Measurements from ENCODE around the gene APOL6.
"Not testable (repeated sequence)": the region's sequence is repeated elsewhere in the genome, so short reads cannot be mapped to it uniquely, and the experiment has no call there.

The APOL6 gene

DNA sequence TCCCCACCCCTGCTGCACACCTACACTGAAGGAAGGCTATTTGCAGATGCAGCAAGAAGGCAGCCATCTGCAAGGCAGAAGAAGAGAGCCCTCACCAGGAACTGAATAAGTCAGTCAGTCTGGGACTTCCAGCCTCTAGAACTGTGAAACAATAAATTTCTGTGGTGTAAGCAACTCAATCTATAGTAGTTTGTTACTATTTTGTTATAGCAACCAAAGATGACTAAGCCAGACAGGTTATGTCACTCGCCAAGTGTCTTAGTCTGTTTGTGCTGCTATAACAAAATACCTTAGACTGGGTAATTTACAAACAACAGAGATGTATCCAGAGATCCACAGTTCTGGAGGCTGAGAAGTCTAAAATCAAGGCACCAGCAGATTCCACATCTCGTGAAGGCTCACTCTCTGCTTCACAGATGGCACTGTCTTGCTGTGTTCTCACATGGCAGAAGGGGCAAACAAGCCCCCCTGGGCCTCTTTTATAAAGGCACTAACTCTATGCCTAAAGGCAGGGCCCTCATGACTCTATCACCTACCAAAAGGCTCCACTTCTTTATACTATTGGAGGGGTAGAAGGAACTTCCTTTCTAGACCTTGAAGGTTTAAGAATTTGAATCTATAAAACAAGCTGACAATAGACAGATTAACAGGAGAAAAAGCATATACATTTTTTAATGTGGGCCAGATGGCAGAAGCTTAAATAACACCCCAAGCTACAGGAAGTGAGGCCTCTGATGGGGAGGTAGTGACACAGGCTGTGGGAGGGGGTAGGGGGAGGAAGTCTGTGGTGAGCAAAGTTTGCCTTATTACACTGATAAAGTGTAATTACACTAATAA lies 12.3 kb downstream of the APOL6 start:
- FAIRE-seq, result no peak
- TF ChIP-seq POLR2A (IDR thresholded peaks at IDR 0.05; ENCODE audit: low read depth, low read length), result no peak
- DNase-seq (ENCODE audit: insufficient read length, low spot score), result no peak

DNA sequence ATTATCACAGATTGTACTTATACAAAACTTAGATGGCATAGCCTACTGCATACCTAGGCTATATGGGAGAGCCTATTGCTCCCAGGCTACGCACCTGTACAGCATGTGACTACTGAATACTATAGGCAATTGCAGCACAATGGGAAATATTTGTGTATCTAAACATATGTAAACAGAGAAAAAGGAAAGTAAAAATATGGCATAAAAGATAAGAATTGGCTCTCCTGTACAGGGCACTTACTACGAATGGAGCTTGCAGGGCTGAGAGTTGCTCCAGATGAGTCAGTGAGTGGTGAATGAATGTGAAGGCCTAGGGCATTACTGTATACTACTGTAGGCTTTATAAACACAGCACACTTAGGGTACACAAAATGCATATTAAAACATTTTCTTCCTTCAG lies 13.2 kb downstream of the APOL6 start:
- TF ChIP-seq POLR2A (IDR thresholded peaks at IDR 0.05; ENCODE audit: low read depth, low read length), result no peak
- DNase-seq (ENCODE audit: insufficient read length, low spot score), result no peak
- no peak for FAIRE-seq

DNA sequence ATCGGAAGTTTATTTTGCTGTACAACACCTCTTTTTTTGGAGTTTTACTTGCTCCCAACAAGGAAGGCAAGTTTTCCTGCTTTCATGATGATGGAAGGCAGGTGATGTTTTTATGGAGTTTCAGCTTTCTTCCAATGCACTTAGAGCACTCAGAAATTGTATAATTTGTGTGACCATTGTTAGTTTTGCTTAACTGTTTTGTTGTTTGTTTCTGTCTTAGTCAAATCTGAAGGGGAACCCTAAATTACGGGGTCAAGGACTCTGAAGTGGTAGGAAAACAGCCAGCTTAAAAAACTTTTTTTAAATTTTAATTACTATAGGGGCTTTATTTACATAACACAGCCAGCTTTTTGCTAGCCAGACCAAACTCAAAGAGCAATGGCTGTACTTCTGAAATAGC lies 14.7 kb downstream of the APOL6 start:
- DNase-seq (ENCODE audit: insufficient read length, low spot score) (no peak), FAIRE-seq (no peak)
- TF ChIP-seq POLR2A (IDR thresholded peaks at IDR 0.05; ENCODE audit: low read depth, low read length), result no peak

DNA sequence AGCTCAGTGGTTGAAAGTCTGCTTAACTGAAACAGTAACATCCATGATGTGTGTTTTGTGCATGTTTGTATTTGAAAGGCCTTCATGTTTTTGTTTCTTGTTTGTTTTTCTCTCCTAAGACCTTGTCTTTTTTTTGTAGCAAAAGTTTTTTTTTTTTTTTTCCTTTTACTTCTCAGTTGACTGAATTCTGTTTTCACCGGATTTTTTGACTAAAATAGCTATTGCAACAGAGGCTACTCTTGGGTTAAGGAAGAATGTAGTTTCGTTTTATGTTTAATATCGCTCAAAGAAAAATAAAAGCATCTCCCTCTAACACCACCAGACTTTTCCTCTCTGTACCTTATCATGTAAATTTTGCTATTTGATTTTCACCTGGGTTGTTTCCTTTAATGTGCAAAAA lies 15.1 kb downstream of the APOL6 start:
- DNase-seq (ENCODE audit: insufficient read length, low spot score), result no peak
- no peak for FAIRE-seq
- no peak for TF ChIP-seq POLR2A (IDR thresholded peaks at IDR 0.05; ENCODE audit: low read depth, low read length)

DNA sequence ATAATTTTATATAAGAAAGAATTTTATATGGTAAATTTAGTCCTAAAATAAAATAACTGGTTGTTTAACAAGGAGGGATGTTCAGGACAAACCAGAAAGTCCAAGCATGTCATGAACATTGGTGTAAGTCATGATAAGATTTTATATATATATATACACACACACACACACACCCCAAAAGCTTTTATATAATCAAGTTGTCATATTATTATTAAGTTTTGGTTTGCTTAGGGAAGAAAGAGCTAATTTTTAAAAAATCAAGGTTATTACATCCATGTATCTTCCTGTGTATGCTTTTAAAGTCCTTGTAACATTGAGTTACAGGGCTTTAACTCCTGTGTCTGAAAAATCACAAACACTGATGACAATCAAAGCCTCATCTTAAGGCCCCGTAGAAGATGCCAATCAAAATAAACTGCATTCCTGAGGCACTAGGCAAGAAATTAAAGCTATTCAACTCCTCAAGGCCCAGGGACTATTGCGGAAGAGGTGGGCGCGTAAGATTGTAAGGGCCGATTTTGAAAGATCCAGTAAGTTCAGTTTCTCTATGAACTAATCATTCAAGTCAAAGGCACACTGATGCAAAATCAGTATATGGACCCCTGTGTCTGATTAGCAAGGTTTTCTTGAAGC lies 16.8 kb downstream of the APOL6 start:
- FAIRE-seq, result no peak
- no peak for TF ChIP-seq POLR2A (IDR thresholded peaks at IDR 0.05; ENCODE audit: low read depth, low read length)
- no peak for DNase-seq (ENCODE audit: insufficient read length, low spot score)

DNA sequence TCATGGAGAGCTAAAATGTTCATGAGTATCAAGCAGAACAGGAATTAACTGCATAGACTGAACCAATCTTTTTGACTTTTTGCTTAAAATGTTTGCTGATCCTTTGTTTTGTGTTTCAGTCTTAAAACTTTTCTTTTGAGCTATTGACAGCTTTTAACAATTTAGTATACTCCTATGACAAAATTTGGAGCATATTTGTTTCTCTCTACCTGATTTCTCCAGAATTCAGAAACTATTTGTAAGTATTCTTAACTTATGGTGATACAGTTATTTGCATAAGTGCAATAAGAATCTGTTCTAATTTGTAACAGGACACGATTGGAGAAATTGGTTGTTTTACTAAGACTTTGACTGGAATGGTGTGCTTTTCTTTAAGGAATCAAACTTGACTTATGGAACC lies 18.5 kb downstream of the APOL6 start:
- FAIRE-seq; DNase-seq (ENCODE audit: insufficient read length, low spot score): not testable (repeated sequence)

DNA sequence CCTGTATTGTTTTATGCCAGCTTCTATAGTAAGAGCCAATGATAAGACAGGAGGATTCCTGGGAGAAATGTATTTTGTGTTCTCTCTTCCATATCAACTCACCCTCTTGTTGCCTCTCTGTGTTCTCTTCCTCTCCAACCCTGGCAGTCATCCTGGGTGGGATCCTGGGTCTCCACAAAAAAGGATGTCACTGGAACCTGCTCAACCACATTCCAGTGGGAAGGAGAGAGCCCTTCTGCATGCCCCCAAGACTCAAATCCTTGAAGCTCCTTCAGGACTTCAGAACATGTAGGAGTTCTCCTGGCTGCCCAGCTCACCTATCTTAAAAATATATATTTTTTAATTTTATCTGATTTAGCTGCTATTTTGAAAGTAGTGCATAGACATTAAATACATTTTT lies 26.1 kb downstream of the APOL6 start:
- FAIRE-seq, result no peak
- TF ChIP-seq POLR2A (IDR thresholded peaks at IDR 0.05; ENCODE audit: low read depth, low read length), result no peak
- DNase-seq (ENCODE audit: insufficient read length, low spot score), result no peak

DNA sequence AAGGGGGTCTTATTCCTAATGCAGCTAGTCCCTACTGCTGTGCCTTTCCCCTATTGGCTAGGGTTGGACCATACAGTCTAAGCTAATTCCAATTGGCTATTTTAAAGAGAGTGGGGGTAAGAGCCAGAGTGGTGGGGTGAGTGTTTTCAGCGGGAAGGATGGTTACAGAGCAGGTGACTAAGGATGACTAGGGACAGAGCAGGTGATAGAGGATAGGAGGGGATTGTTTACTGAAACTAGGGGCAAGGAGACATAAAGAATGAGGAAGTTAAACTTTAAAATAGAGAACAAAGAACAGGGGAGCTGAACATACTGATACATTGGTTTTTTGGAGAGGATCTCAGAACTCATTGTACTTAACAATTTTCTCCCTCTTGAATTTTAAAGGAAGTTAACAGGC lies 27.8 kb downstream of the APOL6 start:
- DNase-seq (ENCODE audit: insufficient read length, low spot score); FAIRE-seq: not testable (repeated sequence)

DNA sequence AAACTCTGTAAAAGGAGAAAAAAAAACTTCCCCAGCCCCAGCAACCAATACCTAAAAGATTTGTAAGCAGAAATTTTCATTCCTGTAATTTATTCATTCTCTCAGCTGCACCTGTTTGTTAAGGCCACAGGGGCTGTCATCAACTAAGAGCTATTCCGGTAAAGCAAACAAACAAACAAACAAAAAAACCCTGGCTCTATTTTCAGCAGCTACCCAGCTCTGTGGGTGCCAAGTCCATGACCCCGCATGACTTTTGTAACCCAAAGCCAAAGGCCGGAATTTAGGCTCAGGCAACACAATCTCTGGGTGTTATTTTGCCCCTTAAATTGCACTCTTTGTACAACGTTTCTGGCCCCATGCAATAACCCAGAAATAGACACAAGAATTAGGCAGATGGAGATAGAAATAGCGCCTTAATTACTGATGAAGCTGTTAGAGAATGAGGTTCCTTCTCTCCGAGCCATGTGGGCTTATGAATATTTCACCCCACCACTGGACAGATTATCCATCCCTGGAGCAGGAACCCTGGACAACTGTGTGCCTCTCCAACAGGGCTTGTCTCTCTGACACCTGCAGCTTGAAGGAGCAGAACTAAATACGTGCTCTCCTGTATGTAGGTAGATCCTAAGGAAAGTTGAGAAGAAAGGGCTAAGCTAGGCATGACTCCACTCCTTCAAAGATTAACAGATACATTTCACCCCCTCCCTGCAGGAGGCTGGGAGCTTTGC lies 29.4 kb downstream of the APOL6 start:
- DNase-seq (ENCODE audit: insufficient read length, low spot score), result no peak
- TF ChIP-seq POLR2A (IDR thresholded peaks at IDR 0.05; ENCODE audit: low read depth, low read length), result no peak
- no peak for FAIRE-seq

DNA sequence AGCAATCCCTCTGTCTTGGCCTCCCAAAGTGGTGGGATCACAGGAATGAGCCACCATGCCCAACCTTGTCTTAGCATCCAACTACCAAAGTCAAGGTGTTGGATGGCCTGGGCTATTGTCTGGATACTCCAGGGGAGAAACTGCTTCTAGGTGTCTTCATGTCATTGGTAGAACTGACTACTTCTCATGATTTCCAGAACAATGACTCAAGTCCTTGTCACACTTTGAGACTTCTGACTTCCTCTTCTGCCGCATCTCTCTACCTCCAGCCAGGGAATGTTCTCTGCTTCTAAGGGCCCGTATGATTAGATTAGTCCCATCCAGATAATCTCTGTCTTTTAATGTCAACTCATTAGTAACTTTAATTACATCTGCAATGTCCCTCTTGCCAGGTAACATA lies 30.6 kb downstream of the APOL6 start:
- no peak for TF ChIP-seq POLR2A (IDR thresholded peaks at IDR 0.05; ENCODE audit: low read depth, low read length)
- FAIRE-seq, result no peak
- no peak for DNase-seq (ENCODE audit: insufficient read length, low spot score)

DNA sequence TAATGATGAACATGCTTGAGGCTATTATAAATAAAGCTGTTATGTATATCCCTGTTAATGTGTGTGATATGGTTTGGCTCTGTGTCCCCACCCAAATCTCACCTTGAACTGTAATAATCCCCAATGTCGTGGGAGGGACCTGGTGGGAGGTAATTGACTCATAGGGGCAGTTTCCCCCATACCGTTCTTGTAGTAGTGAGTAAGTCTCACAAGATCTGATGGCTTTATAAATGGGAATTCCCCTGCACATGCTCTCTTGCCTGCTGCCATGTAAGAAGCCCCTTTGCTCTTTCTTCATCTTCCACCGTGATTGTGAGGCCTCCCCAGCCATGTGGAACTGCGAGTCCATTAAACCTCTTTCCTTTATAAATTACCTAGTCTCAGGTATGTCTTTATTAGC lies 31.2 kb downstream of the APOL6 start:
- DNase-seq (ENCODE audit: insufficient read length, low spot score), result not testable (repeated sequence)

DNA sequence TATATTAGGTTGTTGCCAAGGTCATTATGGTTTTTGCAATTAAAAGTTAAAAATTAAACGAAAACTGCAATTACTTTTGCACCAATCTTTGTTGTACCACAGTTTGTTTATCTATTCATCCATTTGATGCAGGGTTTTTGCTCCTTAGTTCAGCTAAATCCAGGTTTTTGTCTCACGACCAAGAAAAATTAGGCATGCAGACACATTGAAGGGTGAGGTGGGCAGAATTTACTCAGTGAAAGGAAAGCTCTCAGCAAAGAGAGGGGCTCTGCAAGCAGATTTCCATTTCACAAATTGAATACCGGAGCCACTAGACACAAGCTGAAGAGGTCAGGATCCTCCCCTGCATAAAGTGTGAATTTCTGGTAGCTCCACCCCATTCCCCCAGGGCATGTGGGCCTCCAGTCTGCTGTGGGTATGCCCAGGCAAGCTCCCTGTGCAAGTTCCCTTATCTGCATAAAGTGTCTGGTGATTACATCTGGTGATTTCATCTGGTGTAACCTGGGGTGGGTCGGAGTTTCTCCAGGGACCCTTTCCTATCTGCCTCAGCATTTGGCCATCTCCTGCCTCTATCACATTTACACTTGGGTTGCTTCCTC lies 33.3 kb downstream of the APOL6 start:
- no peak for FAIRE-seq
- no peak for TF ChIP-seq POLR2A (IDR thresholded peaks at IDR 0.05; ENCODE audit: low read depth, low read length)
- DNase-seq (ENCODE audit: insufficient read length, low spot score), result no peak

More for the DNA sequence above, 31.2 kb downstream of the APOL6 start:
- not testable (repeated sequence) for FAIRE-seq

DNA sequence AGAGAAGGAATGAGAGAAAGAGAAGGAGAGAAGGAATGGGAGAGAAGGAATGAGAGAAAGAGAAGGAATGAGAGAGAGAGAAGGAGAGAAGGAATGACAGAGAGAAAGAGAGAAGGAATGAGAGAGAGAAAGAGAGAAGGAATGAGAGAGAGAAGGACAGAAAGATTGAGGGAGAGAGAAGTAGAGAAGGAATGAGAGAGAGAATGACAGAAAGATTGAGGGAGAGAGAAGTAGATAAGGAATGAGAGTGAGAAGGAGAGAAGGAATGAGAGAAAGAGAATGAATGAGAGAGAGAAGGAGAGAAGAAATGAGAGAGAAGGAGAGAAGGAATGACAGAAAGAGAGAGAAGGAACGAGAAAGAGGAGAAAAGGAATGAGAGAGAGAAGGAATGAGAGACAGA lies 35.3 kb downstream of the APOL6 start:
- DNase-seq (ENCODE audit: insufficient read length, low spot score) (no peak), FAIRE-seq (no peak)
- no peak for TF ChIP-seq POLR2A (IDR thresholded peaks at IDR 0.05; ENCODE audit: low read depth, low read length)

DNA sequence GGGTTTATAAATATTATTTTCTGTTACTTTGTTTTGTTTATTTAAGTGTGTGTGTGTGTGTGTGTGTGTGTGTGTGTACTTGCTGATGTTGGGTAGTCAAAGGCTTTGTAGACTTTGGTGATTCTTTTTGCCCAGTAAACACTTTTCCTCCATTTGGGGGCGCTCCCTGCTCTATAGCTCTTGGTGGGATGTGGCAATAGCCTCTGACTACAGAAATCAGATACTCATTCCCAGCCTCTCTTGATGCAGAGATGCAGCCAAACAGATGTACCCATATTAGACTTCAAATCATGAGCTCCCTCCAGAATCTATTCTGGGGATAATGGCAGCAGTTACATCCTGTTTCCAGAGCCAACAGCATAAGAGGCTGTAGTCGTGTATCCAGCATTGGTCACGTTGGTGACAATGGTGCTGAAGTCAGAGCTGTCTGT lies 36.0 kb downstream of the APOL6 start:
- FAIRE-seq, result no peak
- no peak for DNase-seq (ENCODE audit: insufficient read length, low spot score)
- TF ChIP-seq POLR2A (IDR thresholded peaks at IDR 0.05; ENCODE audit: low read depth, low read length), result no peak
